ENCODE results near the gene GOLGA7B.

- no peak for TF ChIP-seq EZH2phosphoT487 (IDR thresholded peaks at IDR 0.05; ENCODE audit: low read depth)
- no peak for TF ChIP-seq CTCF (IDR thresholded peaks at IDR 0.05; ENCODE audit: low read depth, low read length)
Observed at GRCh38 chr10:97905276-97905675, 55.6 kb downstream of the GOLGA7B start.
